GM12875 (cell line): ENCODE measurements around the gene IL12RB2.
"Not testable (repeated sequence)": the region's sequence is repeated elsewhere in the genome, so short reads cannot be mapped to it uniquely, and the experiment has no call there.

Experiments used
- H3K4me3 ChIP-seq: one replicate; pipeline ENCODE4 v1.5.1; 2011; ENCODE audit warnings: low read depth, low read length, control low read depth
- TF ChIP-seq, protein P1 (sequence below): IDR thresholded peaks from 2 replicates; pipeline ENCODE4 v1.5.1; 2011; ENCODE audit warnings: low read depth, mild to moderate bottlenecking, control low read depth, inconsistent platforms, low read length, moderate library complexity, borderline replicate concordance; ENCODE audit not compliant: insufficient read depth

IL12RB2 gene

DNA sequence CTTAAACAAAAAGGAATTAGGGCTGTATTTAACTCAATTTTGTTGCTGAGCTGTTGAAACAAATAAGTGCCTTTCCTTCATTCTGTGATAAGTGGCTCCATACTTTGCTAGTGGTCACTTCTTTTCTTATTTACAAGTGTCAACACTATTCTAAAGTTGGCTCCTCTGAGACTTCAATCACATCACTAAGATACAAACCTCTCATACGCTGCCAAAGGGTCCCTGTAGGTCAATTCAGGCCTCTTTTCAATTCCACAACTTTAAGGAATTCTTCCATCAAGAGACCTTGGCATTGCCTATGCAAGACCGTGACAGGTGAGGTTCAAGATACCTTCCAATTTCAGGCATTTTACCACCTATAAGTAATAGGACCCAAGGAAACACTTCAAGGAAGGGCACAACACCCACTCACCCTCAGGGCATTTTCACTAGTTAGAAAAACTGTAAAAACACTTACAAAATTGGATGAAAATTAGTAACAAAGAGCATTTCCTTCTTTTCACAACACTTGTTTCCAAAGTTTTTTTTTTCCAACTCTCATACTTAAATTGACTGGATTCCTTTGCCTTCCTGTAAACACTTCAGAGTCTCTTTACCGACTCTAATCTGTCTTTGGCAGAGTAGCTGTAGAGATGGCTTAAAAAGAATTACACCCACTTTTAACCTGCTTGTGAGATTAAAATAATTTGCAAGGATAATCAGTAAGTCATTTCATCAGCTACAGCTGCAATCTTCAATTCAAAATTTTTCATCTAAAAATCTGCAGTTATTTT, 98.0 kb downstream of the IL12RB2 start:
- H3K4me3 ChIP-seq = no peak overlapping the region
- TF ChIP-seq, protein P1, sequence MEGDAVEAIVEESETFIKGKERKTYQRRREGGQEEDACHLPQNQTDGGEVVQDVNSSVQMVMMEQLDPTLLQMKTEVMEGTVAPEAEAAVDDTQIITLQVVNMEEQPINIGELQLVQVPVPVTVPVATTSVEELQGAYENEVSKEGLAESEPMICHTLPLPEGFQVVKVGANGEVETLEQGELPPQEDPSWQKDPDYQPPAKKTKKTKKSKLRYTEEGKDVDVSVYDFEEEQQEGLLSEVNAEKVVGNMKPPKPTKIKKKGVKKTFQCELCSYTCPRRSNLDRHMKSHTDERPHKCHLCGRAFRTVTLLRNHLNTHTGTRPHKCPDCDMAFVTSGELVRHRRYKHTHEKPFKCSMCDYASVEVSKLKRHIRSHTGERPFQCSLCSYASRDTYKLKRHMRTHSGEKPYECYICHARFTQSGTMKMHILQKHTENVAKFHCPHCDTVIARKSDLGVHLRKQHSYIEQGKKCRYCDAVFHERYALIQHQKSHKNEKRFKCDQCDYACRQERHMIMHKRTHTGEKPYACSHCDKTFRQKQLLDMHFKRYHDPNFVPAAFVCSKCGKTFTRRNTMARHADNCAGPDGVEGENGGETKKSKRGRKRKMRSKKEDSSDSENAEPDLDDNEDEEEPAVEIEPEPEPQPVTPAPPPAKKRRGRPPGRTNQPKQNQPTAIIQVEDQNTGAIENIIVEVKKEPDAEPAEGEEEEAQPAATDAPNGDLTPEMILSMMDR = no peak

DNA sequence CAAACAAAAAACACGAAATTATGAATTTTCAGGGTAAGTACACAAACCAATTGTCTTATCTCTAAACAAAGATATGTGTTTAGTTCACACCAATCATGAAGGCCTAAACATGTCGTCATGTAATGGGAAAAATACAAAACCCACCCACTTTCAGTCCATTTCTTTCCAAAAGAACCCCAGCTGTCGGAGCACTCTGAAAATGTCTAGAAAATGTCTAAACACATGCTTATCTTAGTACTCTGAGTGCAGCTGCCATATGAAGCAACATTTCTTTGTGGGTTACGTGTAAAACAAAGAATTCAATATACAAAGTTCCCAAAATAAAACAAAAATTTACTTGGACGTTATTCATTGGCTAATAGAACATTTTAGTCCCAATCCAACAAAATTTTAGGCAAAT, 99.8 kb downstream of the IL12RB2 start:
- no peak overlapping the region for H3K4me3 ChIP-seq
- TF ChIP-seq, protein P1 = no peak

DNA sequence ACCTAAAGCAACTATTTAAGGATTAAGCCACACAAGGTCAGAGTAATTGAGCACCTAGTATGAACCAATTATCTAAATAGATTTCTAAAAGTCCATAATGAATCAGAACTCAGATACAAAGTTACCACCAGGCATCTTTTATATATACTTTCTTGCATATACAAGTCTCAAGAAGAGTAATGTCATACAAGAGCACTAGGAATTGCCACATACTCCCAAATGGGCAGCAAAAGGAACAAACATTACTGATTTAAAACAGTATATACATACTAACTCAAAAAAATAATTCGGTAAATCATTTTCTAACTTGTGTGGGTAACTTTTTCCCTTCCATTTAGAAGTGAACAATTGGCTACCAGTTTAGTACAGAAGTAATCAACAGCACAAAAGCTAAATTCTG, 100.5 kb downstream of the IL12RB2 start:
- H3K4me3 ChIP-seq = no peak overlapping the region
- TF ChIP-seq, protein P1 = no peak

DNA sequence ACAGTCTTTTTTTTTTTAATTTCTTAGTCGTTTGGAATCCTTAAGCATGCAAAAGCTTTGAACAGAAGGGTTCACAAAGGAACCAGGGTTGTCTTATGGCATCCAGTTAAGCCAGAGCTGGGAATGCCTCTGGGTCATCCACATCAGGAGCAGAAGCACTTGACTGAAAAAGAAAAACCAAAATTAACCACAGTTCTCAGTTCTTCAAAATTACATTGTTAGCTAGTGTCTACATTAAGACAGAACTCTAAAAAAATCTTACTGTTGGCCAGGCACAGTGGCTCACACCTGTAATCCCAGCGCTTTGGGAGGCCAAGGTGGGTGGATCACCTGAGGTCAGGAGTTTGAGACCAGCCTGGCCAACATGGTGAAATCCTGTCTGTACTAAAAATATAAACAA, 105.4 kb downstream of the IL12RB2 start:
- not testable (repeated sequence) for H3K4me3 ChIP-seq

DNA sequence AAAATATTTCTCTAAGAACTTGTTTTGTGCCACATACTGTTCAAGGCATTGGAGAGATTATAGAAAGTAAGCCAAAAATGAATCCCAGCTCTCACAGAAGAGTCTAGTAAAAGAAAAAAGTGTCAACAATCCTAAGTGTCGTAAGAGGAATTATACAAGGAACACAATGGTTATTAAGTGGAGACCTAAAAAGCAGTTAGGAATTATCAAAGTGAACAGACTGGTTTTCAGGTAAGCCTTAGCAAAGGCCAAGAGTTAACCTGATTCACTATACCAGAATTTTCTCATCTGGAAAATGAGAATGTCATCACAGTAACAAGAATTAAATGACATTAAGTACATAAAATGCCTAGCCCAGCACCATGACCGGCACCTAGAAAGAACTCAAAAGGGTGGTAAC, 106.9 kb downstream of the IL12RB2 start:
- TF ChIP-seq, protein P1 = no peak
- no peak overlapping the region for H3K4me3 ChIP-seq

DNA sequence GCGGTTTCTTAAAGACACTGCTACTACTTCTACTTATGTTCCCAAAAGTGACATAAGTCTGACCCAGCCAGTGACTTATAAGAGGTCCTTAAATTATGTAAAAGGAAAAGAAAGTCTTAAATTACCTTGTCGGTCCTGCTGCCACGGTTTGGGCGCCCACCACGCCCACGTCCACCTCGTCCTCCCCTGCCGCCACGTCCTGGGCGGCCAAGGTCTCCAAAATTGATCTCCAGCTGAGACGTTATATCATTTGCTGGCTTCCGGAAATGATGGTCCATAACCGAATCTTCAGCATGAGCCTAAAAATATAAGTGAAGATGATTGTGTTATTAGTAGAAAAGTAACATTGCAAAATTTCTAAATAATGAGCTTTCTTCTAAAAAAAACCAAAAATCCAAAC, 107.4 kb downstream of the IL12RB2 start:
- H3K4me3 ChIP-seq = no peak overlapping the region
- TF ChIP-seq, protein P1 = no peak

DNA sequence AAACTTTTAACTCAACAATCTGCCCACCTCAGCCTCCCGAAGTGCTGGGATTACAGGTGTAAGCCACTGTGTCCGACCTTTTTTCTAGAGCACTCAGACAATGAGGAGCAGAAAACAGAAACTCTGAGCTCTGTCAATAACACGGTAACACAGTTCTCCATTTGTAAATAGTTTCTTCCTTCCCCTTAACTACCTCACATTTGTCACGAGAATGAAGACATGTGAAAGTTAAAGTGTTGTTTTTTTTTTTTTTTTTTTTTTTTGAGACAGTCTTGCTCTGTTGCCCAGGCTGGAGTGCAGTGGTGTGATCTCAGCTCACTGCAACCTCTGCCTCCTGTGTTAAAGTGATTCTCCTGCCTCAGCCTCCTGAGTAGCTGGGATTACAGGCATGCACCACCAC, 110.1 kb downstream of the IL12RB2 start:
- H3K4me3 ChIP-seq = not testable (repeated sequence)

DNA sequence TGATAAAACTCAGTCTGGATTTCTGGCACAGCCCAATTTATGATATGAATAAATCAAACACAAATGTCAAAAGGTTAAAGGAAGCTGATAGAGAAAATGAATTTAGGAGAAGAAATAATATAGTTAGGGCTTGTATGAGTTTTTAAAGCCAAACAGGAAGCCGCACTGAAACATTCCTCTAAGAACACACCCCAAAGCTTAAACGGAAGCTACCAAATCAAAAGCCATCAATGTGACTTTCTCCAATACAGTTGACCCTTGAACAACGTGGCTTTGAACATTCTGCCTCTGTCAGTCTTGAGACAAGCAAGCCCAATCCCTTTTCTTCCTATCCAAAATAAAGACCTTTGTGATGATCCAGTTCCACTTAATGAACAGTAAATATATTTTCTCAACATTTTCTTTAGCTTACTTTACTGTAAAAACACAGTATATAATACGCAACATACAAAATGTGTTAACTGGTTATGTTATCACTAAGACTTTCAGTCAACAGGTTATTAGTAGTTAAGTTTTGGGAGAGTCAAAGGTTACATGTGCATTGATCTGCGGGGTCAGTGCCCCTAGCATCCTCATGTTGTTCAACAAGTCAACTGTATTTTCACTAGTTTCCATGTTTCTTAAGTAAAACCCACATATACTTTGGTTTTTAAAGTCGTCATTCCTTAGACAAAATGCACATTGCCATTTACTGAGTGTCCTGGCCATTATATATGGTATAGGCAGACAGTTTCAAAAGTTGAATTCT, 111.3 kb downstream of the IL12RB2 start:
- TF ChIP-seq, protein P1 = no peak
- H3K4me3 ChIP-seq = no peak overlapping the region
